GM18858 (cell line): ENCODE results near the gene DEFB123.

Experiments
- ATAC-seq: cut with Tn5 transposase; IDR thresholded peaks from one replicate; pipeline ENCODE4 v1.9.1; 2021; ENCODE audit not compliant: unreplicated experiment

The DEFB123 gene

GRCh38 chr20:31473331-31474096 lies 33.1 kb downstream of the DEFB123 start:
- ATAC-seq: no peak

GRCh38 chr20:31474097-31474436 lies 33.6 kb downstream of the DEFB123 start:
- peak; percentile 82 for ATAC-seq

GRCh38 chr20:31474758-31475427 lies 34.5 kb downstream of the DEFB123 start, which contains the start of the genes DEFB124 and REM1:
Gene DEFB124 (minus strand): TSS chr20:31475127. CDS start chr20:31473013, 2,114 bp downstream.
Gene REM1 (plus strand): TSS chr20:31475288. CDS start chr20:31476446, 1,158 bp downstream.
- no peak for ATAC-seq

GRCh38 chr20:31475472-31476293 lies 35.3 kb downstream of the DEFB123 start:
- no peak for ATAC-seq

GRCh38 chr20:31476294-31476585 lies 35.8 kb downstream of the DEFB123 start:
- ATAC-seq: no peak

- no peak for ATAC-seq
These were observed 36.3 kb downstream of the DEFB123 start for GRCh38 chr20:31476643-31477215.

GRCh38 chr20:31484001-31484400 lies 43.6 kb downstream of the DEFB123 start:
- no peak for ATAC-seq

GRCh38 chr20:31485450-31486339 lies 45.3 kb downstream of the DEFB123 start:
- no peak for ATAC-seq

GRCh38 chr20:31488115-31488514 lies 47.7 kb downstream of the DEFB123 start:
- no peak for ATAC-seq

GRCh38 chr20:31489152-31489551 lies 48.7 kb downstream of the DEFB123 start:
- ATAC-seq: no peak

- no peak for ATAC-seq
These were observed 50.3 kb downstream of the DEFB123 start for GRCh38 chr20:31490752-31491151.

- ATAC-seq: no peak
These were observed 53.7 kb downstream of the DEFB123 start for GRCh38 chr20:31494131-31494530.

GRCh38 chr20:31496761-31497295 lies 56.4 kb downstream of the DEFB123 start:
- no peak for ATAC-seq

GRCh38 chr20:31497838-31498540 lies 57.6 kb downstream of the DEFB123 start:
- ATAC-seq: no peak
